ENCODE data around the gene FAM184B. TPM values are rescaled to one million over a fixed set of nuclear protein-coding genes. Genes with fewer than 3 reads are reported as not detected.
"Not testable (repeated sequence)": the region's sequence is repeated elsewhere in the genome, so short reads cannot be mapped to it uniquely, and the experiment has no call there.

The FAM184B gene
- total RNA-seq, 2 donors from 2014 or later: 0.18 to 0.39 TPM

DNA sequence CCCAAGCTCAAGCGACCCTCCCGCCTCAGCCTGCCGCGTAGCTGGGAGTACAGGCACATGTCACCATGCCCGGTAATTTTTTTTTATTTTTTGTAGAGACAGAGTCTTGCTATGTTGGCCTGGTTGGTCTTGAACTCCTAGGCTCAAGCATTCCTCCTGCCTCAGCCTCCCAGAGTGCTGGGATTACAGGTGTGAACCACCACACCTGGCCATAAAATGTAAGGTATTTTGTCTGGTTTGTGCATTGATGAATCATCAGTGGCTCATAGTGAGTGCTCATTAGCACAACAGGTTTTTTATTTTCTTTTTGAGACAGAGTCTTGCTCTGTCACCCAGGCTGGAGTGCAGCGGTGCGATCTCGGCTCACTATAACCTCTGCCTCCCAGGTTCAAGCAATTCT lies 122.2 kb downstream of the FAM184B start:
- DNase-seq; ATAC-seq; intact Hi-C loops (cut with DNase I, micrococcal nuclease): not testable (repeated sequence)

DNA sequence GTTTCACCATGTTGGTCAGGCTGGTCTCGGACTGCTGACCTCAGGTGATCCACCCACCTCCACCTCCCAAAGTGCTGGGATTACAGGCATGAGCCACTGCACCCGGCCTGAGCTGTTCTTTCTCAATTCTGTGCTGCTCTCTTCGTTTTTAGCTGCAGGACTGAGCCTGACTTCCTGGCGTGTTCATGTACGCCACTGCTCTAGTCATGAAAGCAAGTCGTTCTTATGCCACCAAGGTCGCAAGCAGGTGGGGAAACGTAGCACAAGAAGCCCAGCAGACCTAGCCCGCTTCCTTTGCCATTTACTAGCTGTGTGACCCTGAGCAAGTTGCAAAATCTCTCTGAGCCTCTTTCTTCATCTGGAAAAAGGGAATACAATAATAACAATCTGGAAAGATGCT lies 123.6 kb downstream of the FAM184B start:
- ATAC-seq (no peak), DNase-seq (no peak)
- intact Hi-C loops (cut with DNase I, micrococcal nuclease): no loop called here

DNA sequence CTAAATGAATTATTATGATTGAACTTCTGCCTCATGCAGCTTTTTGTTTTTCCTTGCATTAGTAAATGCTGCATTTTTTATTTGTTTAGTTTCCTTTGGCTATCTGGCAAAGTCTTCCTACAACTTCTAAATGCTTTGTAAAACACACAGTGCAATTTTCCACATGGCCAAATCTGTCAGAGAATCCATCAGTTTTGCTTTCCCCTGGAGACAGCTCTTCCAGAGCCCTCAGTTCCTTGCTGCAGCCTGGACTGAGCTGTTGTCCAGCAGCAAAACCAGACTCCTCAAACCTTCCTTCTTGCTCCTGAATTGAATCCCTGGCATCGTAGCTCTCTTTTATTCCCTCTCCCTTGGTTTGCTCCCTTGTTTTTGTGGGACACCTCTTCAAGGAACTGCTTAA lies 124.3 kb downstream of the FAM184B start:
- ATAC-seq (no peak), DNase-seq (no peak)
- intact Hi-C loops (cut with DNase I, micrococcal nuclease): no loop called here

DNA sequence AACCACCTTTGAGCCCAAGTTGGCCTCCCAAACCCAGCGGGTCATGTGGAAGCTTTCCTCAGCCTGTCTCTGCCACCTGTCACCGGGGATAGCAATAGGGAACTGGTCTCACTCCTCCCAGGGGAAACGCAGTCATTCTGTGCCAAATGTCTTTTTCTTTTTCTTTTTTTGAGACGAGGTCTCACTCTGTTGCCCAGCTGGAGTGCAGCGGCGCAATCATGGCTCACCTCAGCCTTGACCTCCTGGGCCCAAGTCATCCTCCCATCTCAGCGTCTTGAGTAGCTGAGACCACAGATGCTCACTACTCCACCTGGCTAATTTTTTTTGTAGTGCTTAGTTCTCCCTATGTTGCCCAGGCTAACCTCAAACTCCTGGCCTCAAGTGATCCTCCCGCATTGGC lies 126.7 kb downstream of the FAM184B start:
- no peak for DNase-seq
- intact Hi-C loops (cut with DNase I, micrococcal nuclease): no loop called here
- ATAC-seq: no peak

DNA sequence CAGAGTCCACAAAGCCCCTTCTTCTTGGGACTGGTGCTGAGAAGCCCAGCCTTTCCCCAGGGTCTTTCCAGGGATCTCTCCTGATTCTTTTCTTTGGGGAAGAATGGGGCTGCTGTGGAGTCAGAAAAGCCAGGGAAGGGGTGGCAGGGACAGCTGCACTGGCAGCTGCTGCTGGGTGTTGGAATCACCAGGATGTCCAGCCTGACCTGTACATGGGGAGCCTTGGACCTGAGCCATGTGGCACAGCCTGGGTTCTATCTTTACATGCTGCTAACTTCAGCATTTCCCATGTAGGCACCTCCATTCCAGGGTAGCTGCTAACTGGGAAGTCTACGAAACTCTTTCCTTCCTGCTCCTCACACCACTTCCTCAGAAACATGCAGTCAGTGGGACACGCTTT lies 131.0 kb downstream of the FAM184B start:
- intact Hi-C loops (cut with DNase I, micrococcal nuclease): no loop called here
- no peak for ATAC-seq
- DNase-seq: no peak

DNA sequence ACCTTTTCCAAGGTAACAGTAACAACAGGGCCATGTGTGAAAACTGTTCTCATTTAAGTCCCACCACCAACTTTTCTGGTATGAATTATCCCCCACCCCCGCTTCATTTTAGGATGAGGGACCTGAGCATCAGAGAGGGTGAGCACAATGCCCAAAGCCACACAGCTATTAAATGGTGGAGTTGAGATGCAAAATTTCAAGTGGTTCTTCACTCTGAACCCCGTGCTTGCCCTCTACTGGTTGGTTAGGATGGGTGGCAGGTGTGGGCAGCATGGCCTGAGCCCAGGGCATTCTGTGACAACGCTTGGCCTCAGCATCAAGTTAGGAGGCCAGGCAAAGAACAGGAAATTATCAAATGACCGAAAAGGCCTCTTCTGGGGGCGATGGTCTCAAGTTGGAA lies 133.5 kb downstream of the FAM184B start:
- DNase-seq (no peak), ATAC-seq (no peak)
- intact Hi-C loops (cut with DNase I, micrococcal nuclease): no loop called here

DNA sequence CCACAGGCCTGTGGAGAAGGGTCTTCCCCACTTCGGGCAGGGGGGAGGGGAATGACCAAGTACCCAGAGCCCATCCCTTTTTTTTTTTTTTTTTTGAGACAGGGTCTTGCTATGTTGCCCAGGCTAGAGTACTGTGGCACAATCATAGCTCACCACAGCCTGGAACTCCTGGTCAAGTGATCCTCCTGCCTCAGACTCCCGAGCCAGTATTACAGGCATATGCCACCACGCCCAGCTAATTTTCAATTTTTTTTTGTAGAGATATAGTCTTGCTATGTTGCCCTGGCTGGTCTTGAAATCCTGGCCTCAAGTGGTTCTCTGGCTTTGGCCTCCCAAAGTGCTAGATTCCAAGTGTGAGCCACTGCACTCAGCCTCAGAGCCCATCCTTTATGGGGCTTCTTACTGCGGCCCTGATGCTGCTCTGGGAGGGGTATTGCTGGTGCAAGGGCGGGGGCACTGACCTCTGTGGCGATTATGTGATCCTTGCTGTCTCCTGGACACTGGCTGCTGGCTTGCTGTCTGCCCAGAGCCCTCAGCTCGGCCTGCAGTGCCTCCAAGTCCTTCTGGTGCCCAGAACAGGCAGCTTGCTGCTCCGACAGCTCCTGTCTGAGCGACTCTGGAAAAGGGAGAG lies 134.1 kb downstream of the FAM184B start:
- no peak for ATAC-seq

DNA sequence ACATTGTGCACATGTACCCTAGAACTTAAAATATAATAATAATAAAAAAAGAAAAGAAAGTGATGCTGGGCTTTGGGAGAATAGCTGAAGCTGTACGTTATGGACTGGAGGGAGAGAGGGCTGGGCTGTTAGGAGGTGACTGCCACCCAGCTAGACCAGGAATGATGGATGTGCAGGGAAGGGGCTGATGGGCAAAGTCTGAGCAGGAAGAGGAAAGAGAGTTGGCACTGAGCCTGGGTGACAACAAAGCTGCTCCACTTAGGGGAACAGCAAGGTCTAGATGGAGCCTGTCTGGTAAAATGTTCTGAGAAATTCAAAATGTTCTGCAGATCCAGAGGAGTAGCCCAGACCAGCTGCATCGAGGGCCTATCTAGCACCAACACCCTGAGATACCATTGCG lies 134.7 kb downstream of the FAM184B start:
- ATAC-seq (peak; percentile 94), DNase-seq (peak; percentile 36 to 43)
- intact Hi-C loops (cut with DNase I, micrococcal nuclease): no loop called here

More for the DNA sequence above, 134.1 kb downstream of the FAM184B start:
- DNase-seq: no peak
- intact Hi-C loops (cut with DNase I, micrococcal nuclease): no loop called here

DNA sequence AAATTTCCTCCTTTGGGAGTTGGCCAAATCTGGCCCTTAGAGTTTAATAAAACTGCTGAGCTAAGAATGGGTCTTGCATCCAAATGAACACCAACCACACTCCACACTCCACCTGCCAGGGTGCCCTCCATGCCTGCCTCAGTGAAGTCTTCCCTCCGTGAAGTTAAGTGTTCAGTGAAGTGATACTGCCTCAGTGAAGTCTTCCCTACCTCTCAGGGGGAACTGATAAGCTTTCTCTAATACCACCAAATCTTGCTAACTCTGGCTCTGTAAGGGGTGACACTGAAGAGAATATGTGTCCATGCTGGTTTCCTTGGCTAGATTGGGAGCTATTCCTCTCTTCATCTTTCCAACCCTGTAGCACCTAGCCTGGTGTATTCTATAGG lies 139.0 kb downstream of the FAM184B start:
- intact Hi-C loops (cut with DNase I, micrococcal nuclease): no loop called here
- no peak for ATAC-seq
- DNase-seq: no peak

DNA sequence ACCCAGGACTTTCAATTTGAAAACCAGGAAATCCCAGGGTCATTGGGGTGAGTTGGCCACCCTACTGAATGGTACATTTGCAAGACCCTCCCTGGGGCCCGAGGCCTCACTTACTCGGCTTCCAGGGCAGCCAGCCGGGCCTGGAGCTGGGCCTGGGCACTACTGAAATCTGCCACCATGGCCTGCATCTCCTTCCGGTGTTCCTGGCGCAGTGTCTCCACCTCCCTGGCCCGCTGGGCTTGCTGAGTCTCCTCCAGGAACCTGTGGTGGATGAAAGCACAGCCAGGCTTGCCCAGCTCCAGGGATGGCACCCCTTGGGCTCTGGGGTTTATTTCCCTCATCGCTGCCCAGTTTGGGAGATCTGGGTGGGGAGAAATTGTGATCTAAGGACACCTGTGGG lies 142.3 kb downstream of the FAM184B start:
- no peak for ATAC-seq
- intact Hi-C loops (cut with DNase I, micrococcal nuclease): no loop called here
- DNase-seq: no peak

DNA sequence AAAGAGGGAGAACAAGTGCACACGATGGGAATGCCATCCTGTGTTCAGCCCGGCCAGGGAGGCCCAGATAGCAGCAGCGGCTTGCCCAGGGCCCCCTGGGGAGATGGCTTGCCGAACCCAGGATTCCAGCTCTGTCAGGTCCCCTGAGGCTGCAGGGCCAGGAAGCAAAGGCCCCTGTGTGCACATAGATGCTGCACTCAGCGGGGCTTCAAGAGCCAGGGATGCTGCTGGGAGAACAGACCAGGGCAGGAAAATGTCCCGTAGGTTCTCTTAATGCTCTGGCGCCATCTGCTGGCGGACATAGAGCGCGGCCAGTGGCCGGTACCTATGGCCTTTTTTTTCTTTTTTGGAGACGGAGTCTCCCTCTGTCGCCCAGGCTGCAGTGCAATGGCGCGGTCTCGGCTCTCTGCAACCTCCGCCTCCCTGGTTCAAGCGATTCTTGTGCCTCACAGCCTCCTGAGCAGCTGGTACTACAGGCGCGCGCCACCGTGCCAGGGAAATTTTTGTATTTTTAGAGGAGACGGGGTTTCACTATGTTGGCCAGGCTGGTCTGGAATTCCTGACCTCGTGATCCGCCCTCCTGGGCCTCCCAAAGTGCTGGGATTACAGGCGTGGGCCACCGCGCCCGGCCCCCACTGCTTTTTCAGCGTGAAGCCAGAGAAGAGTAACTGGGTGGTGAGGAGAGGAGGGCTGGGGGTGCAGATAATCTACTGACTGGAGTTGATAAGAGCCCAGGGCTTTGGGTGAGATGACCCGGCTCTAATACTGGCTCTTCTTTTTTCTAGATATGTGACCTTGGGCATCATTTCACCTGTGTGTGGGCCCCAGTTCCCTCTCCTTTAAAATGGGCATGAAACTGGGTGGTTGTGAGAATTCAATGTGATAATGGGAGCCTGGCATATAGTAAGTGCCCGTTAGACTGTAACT lies 144.5 kb downstream of the FAM184B start:
- intact Hi-C loops (cut with DNase I, micrococcal nuclease): loop anchor here in 1 of 2 donors (2.0 kb wide), 1 partner anchor 88 kb away; no protein-coding TSS in a partner anchor
- DNase-seq: peak; percentile 58 to 87
- peak; percentile 90 for ATAC-seq

DNA sequence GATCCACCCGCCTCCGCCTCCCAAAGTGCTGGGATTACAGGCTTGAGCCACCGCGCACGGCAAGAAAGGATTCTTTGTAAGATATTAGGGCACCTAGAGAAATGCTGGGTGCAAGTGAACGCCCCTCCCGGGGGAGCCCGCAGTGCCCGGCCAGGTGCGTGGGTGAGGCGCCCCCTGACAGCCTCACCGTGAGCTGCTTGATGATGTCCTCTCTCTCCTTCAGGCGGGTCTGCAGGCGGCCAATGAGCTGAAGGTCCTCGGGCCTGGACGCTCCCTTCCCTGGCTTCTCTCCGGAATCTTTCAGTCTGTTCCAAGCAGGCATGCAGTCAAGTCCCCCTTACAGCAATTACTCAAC lies 145.1 kb downstream of the FAM184B start:
- intact Hi-C loops (cut with DNase I, micrococcal nuclease): loop anchor here in 1 of 2 donors (2.0 kb wide), 1 partner anchor 88 kb away; no protein-coding TSS in a partner anchor
- DNase-seq (peak in 1 of 2 donors; percentile 9), ATAC-seq (peak; percentile 20)

DNA sequence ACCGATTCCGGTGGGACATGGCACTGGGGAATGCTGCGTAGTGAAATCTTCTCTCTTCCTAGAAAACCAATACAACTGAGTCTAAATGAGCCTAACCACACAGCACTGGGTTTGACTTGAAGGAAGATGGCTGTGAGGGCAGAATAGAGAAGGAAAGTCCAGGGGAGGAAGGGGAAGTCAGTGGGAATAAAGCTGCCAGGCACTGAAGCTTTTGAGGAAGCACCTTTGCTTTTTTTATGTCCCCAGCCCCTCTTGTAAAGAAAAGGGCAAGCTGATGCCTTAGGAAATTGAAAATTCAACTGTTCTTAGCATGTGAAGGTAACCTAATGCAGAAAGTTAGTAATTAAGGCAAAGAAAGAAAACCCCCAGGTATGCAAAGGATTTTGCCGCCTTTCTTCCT lies 146.4 kb downstream of the FAM184B start:
- intact Hi-C loops (cut with DNase I, micrococcal nuclease): no loop called here
- no peak for ATAC-seq
- no peak for DNase-seq

DNA sequence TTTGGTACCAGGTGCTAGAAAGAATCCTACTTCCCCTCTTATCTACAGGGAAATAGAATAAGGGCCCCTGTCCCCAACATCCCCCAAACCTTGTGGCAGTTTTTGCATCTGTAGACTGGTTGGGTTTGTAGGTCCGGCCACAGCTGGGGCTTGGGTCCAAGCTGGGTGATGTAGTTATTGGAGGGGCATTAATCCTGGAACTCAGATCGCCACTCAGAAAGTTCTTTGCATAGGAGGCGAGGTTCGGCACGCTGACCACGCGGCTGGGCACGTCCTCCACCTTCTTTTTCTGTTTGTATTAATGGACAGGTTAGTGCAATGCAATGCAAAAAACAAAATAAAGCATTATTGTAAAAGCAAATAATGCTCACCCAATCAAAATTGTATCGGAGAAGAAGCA lies 147.8 kb downstream of the FAM184B start:
- ATAC-seq: no peak
- DNase-seq: no peak
- intact Hi-C loops (cut with DNase I, micrococcal nuclease): no loop called here

DNA sequence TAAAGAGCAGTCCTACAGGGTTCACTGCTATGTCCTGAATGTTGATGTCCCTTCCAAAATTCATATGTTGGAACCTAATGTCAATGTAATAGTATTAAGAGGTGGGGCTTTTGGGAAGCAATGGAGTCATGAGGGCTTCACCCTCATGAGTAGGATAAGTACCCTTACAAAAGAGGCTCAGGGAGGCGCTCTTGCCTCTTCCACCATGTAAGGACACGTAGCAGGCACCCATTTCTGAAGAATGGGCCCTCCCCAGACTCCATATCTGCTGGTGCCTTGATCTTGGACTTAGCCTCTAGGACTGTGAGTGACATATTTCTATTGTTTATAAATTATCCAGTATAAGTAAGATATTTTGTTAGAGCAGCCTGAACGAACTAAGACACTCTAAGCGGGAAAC lies 151.2 kb downstream of the FAM184B start:
- intact Hi-C loops (cut with DNase I, micrococcal nuclease): no loop called here
- no peak for ATAC-seq
- no peak for DNase-seq

DNA sequence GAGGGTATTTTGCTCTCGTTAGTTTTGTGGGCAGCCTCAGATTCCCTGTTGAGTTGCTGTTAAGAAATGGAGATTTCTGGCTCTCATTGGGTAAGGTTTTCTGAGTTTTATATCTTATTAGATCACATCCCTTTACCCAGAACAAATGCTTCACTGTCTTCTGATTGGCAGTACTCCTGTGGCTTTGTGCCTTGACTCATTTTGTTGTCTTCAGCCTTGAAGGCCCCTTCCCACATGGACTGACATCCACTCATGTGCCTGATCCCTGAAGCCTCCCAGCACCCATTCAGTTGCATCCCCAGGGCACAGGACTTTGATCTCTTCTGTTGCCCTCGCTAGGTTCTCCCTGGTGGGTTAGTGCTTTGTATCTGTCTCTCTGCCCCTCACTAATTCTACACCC lies 156.6 kb downstream of the FAM184B start:
- intact Hi-C loops (cut with DNase I, micrococcal nuclease): no loop called here
- ATAC-seq: no peak
- DNase-seq: no peak

DNA sequence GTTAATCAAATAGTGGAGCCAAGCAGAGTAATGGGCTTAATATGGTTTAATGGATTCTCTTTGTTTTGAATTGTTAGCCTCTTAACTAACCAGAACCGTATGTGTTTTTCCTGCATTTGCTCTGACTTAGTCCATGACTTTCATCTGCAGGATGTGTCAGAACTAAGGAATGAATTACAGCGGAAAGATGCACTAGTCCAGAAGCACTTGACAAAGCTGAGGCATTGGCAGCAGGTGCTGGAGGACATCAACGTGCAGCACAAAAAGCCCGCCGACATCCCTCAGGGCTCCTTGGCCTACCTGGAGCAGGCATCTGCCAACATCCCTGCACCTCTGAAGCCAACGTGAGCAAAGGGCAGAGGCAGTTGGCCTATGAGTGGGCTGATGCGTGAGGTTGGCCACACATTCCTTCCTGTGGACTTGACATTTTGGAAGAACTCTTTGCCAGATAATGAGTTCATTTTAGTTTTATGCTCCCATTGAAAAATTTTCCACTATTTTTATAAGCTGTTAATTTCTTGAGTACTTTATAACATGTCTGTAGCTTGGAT lies 157.9 kb downstream of the FAM184B start:
- ATAC-seq: no peak
- DNase-seq: no peak
- intact Hi-C loops (cut with DNase I, micrococcal nuclease): no loop called here

DNA sequence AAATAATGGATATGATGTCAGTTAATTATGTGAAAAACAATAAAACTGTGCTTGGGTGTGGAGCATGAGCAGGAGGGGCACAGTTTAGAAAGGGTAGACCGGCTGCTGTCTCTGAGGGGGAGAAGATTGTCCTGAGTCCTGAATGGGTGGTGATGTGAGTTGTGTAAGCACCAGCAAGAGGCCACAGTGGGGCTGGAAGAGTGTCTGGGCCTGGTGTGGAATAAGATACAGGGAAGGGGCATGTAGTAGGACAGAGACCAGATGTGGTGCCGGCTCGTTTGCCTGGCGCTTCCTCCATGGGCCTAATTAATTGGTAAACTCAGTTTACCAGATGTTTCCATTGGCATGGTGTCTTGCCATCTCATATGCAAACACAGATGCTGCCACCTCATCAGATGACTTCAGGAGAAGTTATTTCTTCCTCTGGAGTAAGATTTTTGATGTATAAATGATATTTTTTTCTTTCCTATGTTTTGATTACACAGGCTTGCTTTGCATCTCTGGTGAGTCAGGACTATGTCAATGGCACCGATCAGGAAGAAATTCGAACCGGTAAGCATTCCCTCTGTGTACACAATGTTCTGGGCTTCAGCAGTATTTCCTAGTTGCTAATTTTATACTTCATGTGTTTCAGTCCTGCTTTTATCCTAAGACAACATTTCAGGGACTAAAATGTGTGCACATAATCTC lies 161.9 kb downstream of the FAM184B start:
- no peak for DNase-seq
- intact Hi-C loops (cut with DNase I, micrococcal nuclease): no loop called here
- ATAC-seq: no peak

DNA sequence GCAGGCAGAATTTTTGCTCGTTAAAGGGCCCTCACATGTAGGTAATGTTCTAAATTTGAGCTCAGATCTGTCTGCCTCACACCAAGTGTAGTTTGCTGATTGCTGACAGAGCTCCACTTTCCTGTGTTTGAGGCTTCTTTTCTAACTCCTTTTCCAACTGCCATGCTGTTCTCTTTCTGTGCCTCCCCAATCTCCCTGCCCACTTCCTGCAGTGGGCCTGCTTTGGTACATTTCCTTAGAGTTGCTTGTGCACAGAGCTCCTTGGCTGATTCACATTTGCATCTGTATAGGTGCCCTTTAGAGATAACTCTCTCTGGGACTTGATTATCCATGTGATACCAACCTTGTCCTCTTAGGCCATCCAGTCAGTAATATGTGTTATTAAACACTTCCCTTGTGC lies 162.5 kb downstream of the FAM184B start:
- intact Hi-C loops (cut with DNase I, micrococcal nuclease): no loop called here
- DNase-seq: no peak
- no peak for ATAC-seq

DNA sequence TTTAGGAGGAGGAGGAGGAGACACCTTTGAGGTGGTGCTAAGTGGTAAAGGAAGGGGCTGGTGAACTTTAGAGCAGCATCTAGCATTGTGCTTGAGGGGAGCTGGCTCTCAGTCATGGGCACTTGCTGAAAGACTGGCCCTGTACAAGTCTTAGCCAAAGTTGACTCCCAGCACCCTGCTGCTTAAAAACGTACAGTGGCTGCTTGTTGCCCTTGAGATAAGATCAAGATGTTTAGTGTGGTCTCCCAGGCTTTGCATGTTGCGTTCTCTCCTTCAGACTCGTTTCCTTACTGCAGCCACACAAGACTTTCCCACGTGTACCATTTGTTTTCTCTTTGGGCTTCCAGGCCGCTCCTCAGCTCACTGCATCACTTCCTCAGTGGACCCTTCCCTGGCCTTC lies 165.1 kb downstream of the FAM184B start:
- intact Hi-C loops (cut with DNase I, micrococcal nuclease): no loop called here
- ATAC-seq: no peak
- DNase-seq: no peak

Measured in left colon (tissue), 2 donors.